Amygdala (tissue), 56 donors: Measurements from ENCODE around the gene CACYBP.
A peak's percentile ranks its signal among the peaks of the same experiment; 100 is the strongest.
"Not testable (repeated sequence)": the region's sequence is repeated elsewhere in the genome, so short reads cannot be mapped to it uniquely, and the experiment has no call there.

ENCODE experiments used
- DNase-seq, 56 donors: peaks; one replicate each; lab custom pipeline; 2025; lab: John Stamatoyannopoulos, UW

CACYBP gene

GRCh38 chr1:175003521-175003920 is 3.8 kb downstream of the CACYBP start:
- DNase-seq = no peak

- DNase-seq = no peak
Measured at GRCh38 chr1:175005085-175005783, 5.5 kb downstream of the CACYBP start.

GRCh38 chr1:175009532-175009931 is 9.8 kb downstream of the CACYBP start:
- no peak for DNase-seq

GRCh38 chr1:175013445-175013844 is 13.7 kb downstream of the CACYBP start:
- DNase-seq = no peak

- DNase-seq = no peak
Measured at GRCh38 chr1:175015243-175015642, 15.5 kb downstream of the CACYBP start.

- no peak for DNase-seq
Measured at GRCh38 chr1:175019524-175019923, 19.8 kb downstream of the CACYBP start.

GRCh38 chr1:175023043-175023921 is 23.5 kb downstream of the CACYBP start, which contains the start of gene MRPS14:
Gene MRPS14, minus strand, starts transcription at chr1:175023425. Its CDS starts 17 bp downstream, at chr1:175023408.
- peak; percentile 66 to 98 (median 94) for DNase-seq

- DNase-seq = not testable (repeated sequence)
Measured at GRCh38 chr1:175023922-175024242, 24.1 kb downstream of the CACYBP start.

- DNase-seq = no peak
Measured at GRCh38 chr1:175024773-175025172, 25.0 kb downstream of the CACYBP start.

GRCh38 chr1:175033953-175034352 is 34.2 kb downstream of the CACYBP start:
- no peak for DNase-seq

GRCh38 chr1:175034775-175035174 is 35.0 kb downstream of the CACYBP start:
- DNase-seq = no peak

- no peak for DNase-seq
Measured at GRCh38 chr1:175035865-175036264, 36.1 kb downstream of the CACYBP start.

- DNase-seq = no peak
Measured at GRCh38 chr1:175036476-175036875, 36.7 kb downstream of the CACYBP start.

- no peak for DNase-seq
Measured at GRCh38 chr1:175037416-175037815, 37.7 kb downstream of the CACYBP start.

- no peak for DNase-seq
Measured at GRCh38 chr1:175040324-175040879, 40.7 kb downstream of the CACYBP start.

- no peak for DNase-seq
Measured at GRCh38 chr1:175042650-175043049, 42.9 kb downstream of the CACYBP start.

GRCh38 chr1:175043824-175044223 is 44.1 kb downstream of the CACYBP start:
- no peak for DNase-seq

- not testable (repeated sequence) for DNase-seq
Measured at GRCh38 chr1:175044591-175044990, 44.8 kb downstream of the CACYBP start.

GRCh38 chr1:175045097-175045496 is 45.4 kb downstream of the CACYBP start:
- DNase-seq = no peak

- no peak for DNase-seq
Measured at GRCh38 chr1:175045519-175045918, 45.8 kb downstream of the CACYBP start.

- DNase-seq = no peak
Measured at GRCh38 chr1:175050992-175051391, 51.2 kb downstream of the CACYBP start.

- DNase-seq = no peak
Measured at GRCh38 chr1:175054736-175055135, 55.0 kb downstream of the CACYBP start.
